K562 (cell line): ENCODE results near the gene SLC4A9.

Experiments
- SMC3 ChIP-seq: conservative IDR thresholded peaks from 2 replicates; pipeline ENCODE4 v1.6.1; 2011; ENCODE audit warnings: low read depth, low read length, improper control_type of control experiment; ENCODE audit not compliant: insufficient read depth
- ZNF23 ChIP-seq: fragments of 250-450 bp; sonication (Bioruptor Pico); IDR thresholded peaks from 2 replicates; pipeline ENCODE4 v1.4.0; 2020; ENCODE audit warnings: mild to moderate bottlenecking

DNA sequence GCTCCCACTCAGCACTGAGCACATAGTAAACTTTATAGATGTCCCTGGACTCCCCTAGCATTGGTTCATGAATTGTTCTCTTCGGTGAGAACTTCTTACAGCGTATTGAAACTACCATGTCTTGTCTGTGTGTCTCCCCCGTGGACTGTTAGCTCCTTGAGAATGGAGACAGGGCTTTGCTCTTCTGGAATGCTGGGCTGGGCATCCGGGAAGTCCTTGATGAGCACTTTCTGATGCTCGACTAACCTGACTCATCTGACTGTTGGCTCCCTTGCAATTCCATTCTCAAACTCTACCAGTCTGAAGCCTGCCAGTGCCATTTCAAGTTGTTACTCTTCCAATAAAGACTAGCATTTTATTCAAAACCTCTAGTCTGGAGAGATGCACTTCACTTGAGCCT, 42.1 kb upstream of the SLC4A9 start:
- no peak for TF ChIP-seq ZNF23 (CRISPR knock-in tag)
- TF ChIP-seq SMC3 = no peak
